ENCODE data around the gene TTC39C.

DNA sequence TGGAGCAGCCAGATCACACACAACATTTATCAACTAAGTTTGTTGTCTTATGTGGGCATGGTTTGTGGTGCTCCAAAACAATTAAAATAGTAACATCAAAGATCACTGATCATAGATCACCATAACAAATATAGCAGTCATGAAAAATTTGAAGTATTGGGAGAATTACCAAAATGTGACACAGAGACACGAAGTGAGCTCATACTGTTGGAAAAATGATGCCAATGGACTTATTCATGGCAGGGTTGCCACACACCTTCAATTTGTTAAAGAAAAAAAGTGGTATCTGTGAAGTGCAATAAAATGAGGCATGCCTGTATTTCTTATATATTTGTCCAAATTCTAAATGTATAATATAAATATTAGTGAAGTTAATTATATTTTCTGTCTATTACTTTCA lies 81.4 kb downstream of the TTC39C start:
- TF ChIP-seq, protein P1, sequence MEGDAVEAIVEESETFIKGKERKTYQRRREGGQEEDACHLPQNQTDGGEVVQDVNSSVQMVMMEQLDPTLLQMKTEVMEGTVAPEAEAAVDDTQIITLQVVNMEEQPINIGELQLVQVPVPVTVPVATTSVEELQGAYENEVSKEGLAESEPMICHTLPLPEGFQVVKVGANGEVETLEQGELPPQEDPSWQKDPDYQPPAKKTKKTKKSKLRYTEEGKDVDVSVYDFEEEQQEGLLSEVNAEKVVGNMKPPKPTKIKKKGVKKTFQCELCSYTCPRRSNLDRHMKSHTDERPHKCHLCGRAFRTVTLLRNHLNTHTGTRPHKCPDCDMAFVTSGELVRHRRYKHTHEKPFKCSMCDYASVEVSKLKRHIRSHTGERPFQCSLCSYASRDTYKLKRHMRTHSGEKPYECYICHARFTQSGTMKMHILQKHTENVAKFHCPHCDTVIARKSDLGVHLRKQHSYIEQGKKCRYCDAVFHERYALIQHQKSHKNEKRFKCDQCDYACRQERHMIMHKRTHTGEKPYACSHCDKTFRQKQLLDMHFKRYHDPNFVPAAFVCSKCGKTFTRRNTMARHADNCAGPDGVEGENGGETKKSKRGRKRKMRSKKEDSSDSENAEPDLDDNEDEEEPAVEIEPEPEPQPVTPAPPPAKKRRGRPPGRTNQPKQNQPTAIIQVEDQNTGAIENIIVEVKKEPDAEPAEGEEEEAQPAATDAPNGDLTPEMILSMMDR (conservative IDR thresholded peaks at IDR 0.05; ENCODE audit: low read depth in 2 of 2): no peak
- TF ChIP-seq EZH2 (IDR thresholded peaks at IDR 0.05; ENCODE audit: low read depth, unreplicated experiment) (no peak), EZH2phosphoT487 (IDR thresholded peaks at IDR 0.05; ENCODE audit: unreplicated experiment) (no peak), POLR2AphosphoS5 (IDR thresholded peaks at IDR 0.05; ENCODE audit: low read depth) (no peak), CREB1 (CRISPR knock-in tag; IDR thresholded peaks at IDR 0.05; ENCODE audit: low read depth) (no peak)

Data from GM23338 (cell line).